Stimulated activated CD4-positive, alpha-beta T cell treated with anti-CD3 and anti-CD28 coated beads, Interleukin-15, amount 100 ng/mL, for 48 hours (primary cell): ENCODE data around the gene PFKP.

Source experiments
- DNase-seq, 2 donors: peaks; one replicate each; pipeline ENCODE4 v3.0.0-alpha.2; 2020; ENCODE audit warnings: low read depth in 2 of 2

The PFKP gene

DNA sequence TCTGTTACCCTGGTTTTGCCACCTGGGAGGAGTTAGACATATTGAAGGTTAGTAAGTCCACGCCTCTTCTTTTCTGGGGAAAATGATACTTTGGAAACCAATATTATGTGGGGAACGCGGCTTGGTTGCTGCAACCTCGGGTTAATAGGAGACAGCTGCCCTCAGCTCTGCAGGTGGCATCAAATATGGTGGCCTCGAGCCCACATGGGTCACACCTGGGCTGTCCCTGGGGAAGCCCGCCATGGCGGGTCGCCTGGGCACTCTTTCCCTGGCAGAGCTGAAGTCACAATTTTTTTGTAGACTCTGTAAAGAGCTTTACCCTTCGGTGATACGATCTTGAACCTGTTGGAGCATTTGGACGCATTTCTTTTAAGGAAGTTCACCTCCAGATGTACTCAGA, 2.5 kb downstream of the PFKP start:
- DNase-seq: no peak

DNA sequence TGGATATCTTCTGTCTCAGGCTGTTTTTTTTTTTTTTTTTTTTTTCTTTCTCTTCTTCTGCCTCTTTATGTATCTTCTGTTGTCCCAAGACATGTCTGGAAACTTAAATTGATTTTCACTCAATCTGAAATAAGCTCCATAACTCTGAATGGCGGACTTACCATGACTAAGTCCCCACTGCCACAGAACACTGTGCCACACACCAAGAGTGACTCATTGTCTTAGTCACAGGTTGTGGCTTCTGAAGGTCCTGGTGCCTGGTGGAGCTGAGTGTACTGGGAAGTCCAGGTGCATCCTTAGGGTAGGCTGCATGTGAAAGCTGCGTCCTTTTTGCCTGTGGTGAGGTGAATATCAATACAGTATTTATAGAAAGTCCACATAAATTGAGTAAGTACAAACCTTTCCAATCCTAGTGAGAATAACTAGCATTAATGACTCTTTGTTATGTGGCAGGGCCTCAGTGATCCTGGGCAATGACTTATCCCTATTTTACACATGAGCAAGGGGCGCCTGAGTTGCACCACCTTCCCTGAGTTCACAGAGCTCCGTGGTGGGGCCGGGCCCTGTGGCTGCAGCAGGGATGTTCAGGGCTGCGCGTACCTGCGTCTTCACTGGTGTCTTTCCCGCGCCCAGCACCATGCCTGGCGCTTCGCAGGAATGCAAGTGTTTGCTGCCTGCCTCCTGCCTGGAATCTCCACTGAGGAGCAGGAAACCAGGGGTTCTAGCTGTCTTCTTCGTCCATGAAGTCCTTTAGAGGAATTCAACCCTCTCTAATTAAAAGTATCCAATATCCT, 4.3 kb downstream of the PFKP start:
- peak in 1 of 2 donors; percentile 41 for DNase-seq

DNA sequence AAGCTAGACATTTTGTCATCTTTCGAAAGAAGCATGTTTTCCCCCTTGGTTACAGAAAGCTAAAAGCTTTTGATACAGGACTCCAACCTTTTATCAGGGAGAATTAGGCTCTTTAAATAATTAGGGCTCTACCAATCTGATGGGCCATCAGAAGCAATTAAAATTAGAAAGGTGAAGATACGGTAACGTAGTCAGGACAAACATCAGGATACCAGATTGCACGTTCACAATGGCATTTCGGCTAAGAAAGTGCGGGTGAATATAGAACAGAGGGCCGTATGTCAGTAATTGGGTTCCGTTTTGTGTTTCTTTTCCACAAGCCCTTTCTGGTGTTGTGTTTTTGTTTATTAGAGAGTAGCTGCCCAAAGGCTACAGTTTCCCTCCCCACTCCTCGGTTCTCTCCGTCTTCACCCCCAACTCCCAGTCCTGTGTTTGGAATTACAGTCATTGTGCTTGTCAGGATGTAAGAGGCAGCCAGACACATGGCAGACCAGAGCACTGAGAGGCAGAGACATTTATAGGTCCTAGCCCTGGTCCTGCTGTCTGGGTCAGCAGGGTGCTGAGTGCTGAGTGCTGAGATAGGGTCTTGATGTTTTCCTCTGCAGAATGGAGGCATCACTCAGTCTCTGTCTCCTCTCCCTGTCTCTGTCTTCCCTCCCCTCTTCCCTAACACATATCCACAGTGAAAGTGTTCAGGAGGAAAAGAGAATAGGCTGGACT, 5.5 kb downstream of the PFKP start:
- no peak for DNase-seq

DNA sequence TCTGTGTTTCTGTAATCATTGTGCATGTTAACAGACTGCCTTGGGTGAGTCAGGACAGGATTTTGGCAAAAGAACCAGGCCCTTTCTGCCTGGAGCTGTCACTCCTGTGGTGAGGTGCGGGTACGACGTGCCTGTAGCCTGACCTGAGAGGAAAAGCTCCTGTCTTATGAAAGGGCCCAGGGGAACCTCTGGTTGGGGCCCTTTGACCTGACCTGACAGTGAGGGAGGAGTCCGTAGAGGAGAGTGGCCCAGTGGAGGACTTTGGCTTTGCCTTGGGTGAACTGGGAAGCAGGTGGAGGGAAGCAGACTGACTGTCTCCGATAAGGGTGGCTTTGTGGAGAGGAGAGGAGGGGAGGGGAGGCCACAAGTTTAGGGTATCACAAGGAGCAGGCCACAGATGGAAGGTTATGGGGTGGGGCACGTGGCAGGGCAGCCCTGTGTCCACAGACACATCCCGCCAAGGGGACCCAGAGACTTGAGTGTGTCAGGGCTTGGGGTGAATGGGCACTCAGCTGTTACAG, 6.9 kb downstream of the PFKP start:
- no peak for DNase-seq

GRCh38 chr10:3074985-3075600, 7.7 kb downstream of the PFKP start:
- DNase-seq: no peak

GRCh38 chr10:3076138-3076537, 8.8 kb downstream of the PFKP start:
- DNase-seq: no peak

DNA sequence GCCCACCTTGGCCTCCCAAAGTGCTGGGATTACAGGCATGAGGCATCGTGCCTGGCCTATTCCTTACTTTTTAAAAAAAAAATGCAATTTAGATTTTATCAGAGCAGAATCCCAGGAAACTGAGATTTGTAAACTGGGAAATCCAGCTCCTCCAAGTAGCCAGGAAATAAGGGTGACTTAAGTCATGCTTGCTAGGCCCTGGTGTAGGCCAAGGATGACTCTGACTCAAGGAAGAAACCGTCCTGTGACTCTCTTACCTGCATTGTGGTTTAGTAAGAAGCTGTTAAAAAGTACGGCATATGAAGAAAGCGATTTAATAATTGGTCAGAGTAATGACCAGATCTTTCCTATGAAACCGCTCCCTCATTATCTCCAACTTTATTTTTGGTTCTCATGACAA, 10.2 kb downstream of the PFKP start:
- DNase-seq: no peak

- no peak for DNase-seq
Measured at GRCh38 chr10:3077940-3078630, 10.7 kb downstream of the PFKP start.

DNA sequence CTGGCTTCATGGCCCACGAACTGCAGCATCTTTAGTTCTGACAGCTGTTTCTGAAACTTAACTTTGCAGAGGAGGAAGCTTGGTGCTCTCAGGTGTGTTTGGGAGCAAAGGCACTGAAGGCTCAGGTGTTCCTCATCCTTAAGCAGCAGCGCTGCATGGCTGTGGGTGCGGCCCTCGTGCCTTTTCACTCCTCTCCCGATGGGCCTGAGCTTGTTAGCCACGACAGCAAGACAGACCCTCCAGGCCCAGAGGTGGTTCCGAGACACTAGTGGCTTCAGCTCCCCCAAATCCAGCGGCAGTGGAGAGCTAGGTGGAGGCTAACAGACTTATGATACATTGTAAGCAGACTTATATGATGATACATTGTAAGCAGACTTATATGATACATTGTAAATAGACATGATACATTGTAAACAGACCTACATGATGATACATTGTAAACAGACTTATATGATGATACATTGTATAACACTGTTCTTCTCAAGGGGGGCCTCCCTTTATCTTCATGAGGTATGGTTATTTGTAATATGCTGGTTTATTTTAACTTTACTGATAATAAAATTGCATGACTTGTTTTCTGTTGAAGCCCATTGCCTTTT, 14.1 kb downstream of the PFKP start:
- DNase-seq: no peak

- no peak for DNase-seq
Measured at GRCh38 chr10:3082290-3082689, 14.9 kb downstream of the PFKP start.

DNA sequence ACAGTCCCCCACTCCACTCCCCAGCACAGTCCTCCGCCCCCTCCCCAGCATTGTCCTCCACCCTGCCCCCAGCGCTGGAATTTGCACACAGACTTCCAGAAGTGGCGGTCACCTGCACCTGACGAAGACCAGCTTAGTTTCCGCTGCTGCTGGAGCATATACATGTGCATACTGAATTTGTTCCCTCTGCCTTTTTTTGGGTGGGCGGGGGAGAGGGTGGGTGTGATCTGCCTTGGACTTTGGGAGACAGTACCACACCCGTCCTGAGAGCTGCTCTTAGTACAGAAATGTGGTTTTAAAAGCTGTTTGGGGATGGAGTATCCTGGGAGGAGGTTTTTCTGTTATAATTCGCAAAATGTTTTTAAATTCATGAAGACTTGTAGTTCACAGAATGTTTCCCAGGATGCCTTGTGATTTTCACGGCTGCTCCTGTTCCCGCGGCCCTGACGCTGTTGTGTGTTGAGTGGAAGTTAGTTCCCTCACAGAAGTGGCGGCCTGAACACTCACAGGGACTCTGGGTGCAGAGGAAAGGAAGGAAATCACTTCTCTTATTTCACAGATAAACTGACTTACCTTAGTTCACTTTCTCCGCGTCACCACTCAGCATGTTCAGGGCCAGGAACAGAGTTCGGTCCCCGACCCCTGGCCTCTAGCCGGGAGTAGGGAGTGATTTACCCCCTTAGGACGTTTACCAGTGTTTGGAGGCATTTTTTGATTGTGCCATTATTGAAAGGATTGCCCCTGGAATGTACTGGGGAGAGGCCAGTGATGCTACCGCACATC, 18.6 kb downstream of the PFKP start:
- no peak for DNase-seq

- no peak for DNase-seq
Measured at GRCh38 chr10:3090388-3090787, 23.0 kb downstream of the PFKP start.

GRCh38 chr10:3090914-3091787, 23.8 kb downstream of the PFKP start:
- peak in 1 of 2 donors; percentile 51 for DNase-seq

DNA sequence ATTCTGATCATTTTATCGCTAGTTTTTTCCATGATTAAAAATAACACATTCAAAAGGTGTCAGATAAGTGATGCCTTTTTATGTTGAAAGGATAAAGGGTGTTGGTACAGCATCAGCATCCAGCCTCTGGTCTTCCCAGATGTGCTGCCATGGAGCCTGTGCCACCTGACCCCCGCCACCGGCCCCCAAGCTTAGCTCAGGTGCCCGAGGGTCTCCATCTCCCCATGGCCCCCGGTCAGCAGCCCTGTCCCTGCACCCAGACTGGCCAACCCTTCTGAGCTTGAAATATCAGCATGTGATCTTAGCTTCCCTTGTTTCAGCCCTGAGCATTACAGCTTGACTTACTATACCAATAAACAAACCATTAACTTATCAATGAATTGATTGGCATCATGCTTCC, 24.6 kb downstream of the PFKP start:
- no peak for DNase-seq

GRCh38 chr10:3093996-3094395, 26.6 kb downstream of the PFKP start:
- DNase-seq: no peak

- no peak for DNase-seq
Measured at GRCh38 chr10:3094609-3095036, 27.3 kb downstream of the PFKP start.

- DNase-seq: peak; percentile 46 to 52
Measured at GRCh38 chr10:3095373-3096139, 28.2 kb downstream of the PFKP start.

GRCh38 chr10:3096149-3096548, 28.8 kb downstream of the PFKP start:
- no peak for DNase-seq

DNA sequence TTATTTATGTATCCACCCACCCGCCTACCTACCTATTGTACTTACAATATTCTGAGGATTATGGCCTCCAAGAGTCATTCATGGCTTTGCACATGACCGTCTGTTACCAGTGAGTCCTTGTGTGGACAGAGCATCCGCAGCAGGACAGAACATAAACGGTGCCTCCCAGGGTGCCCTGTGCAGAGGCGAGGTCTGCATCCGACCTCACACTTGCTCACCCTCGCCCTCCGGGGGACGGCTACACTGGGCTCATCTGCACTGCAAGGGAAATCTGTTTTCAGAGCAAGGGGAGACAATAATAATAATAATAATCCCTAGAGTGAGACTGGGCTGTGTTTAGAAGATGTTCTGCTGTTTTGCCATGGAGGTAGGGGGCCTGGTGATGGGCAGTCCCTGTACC, 29.8 kb downstream of the PFKP start:
- DNase-seq: no peak
